Measurements from ENCODE around the gene SORBS1.

DNA sequence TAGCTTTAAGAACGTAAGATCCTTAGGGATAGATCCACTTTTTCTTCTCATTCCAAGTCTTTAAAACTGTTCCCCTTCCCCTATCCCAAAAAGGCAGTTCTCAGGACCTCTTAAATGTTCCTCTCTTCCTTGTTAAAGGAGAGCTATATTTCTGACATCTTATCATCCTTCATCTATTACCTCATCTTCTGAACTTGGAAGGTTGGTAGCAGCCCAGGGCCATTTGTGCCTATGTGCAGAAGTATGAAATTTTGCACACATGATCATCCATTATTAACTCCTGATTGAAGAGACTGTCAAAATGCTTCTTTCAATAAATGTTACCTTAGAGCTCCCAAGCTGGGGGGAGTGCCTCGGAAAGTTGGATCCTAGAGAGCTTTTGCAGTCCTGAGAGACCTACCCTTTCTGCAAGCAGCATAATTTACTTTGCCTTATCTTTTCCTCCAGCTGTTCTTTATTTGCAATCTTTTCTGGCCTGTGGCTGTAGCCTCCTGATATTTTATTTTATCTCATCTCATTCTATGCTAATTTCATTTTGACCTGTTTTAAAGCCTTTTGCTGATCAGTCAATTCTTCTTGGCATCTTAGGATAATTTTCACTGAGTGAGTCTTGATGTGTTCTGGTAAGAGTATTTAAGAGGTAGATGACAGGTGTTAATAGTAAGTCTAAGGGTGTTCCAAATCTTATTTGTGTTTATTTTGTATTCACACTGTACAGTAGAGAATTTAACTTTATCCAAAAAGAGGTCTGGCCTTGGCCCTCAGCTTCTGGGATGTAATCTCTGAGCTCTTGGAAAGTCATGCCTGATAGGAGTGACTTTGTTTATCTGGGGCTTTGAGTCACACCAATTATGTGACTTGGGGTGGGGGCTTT, 135.3 kb downstream of the SORBS1 start:
- peak; percentile 66 for TF ChIP-seq GATA2 (IDR thresholded peaks at IDR 0.05; ENCODE audit: low read depth, low read length)
- no peak; the same call in 1 of the 2 replicates for TF ChIP-seq GATA3 (IDR thresholded peaks at IDR 0.05; ENCODE audit: low read depth, low read length)

Data from SH-SY5Y (cell line).